Left lung (tissue), 10 donors: Measurements from ENCODE around the gene PEX3. TPM values are rescaled to one million over a fixed set of nuclear protein-coding genes. Genes with fewer than 3 reads are reported as not detected.

ENCODE experiments used
- ATAC-seq: fragments of 200-7000 bp; cut with Tn5 transposase; one replicate; pipeline ENCODE4 v1.9.1; 2020; ENCODE audit warnings: moderate library complexity
- DNase-seq, 4 donors: peaks; one replicate each; pipeline ENCODE4 v3.0.0-alpha.2; 2013 to 2020
- H3K27ac ChIP-seq, 2 donors: fragments of 200-600 bp; sonication (generic) in 1 of 2; one replicate each; pipeline versions ENCODE4 v1.5.0 to v1.8.0; 2020 to 2021
- H3K27me3 ChIP-seq, 2 donors: fragments of 200-600 bp; sonication (generic) in 1 of 2; one replicate each; pipeline versions ENCODE4 v1.5.0 to v1.8.0; 2020 to 2021
- H3K36me3 ChIP-seq, 2 donors: fragments of 200-600 bp; sonication (generic) in 1 of 2; one replicate each; pipeline versions ENCODE4 v1.5.0 to v1.8.0; 2020 to 2021
- H3K4me1 ChIP-seq, 2 donors: fragments of 200-600 bp; one replicate each; pipeline ENCODE4 v1.8.0; 2021
- H3K4me3 ChIP-seq, 2 donors: fragments of 200-600 bp; sonication (generic) in 1 of 2; one replicate each; pipeline versions ENCODE4 v1.5.0 to v1.8.0; 2020 to 2021; ENCODE audit warnings: mild to moderate bottlenecking in 1 of 2
- H3K9me3 ChIP-seq, 2 donors: fragments of 200-600 bp; sonication (generic) in 1 of 2; one replicate each; pipeline versions ENCODE4 v1.5.0 to v1.8.0; 2020 to 2021
- CTCF ChIP-seq, 2 donors: fragments of 200-600 bp; sonication (generic) in 1 of 2; IDR thresholded peaks; one replicate each; pipeline versions ENCODE4 v1.5.0 to v1.8.0; 2021; ENCODE audit warnings: antibody characterized with exemption in 2 of 2
- intact Hi-C, 2 donors: fragments of 100-400 bp; cut with DNase I; formaldehyde crosslinking; loops; one replicate each; pipeline versions ENCODE4 v1.11.2 to v1.14.2; 2022
- polyA plus RNA-seq, 6 donors: library from polyadenylated mRNA; unstranded; fragments of 120-200 nt; gene quantifications; one replicate each; pipeline ENCODE4 v1.2.1, GENCODE V29; 2013; ENCODE audit not compliant: insufficient read length in 6 of 6
- total RNA-seq, 2 donors: library from RNA; stranded (reverse); fragmentation: NEBNext Ultra II Directional; extraction: Animal tissue kit (Norgen Biotek cat#: 25700); gene quantifications; one replicate each; pipeline ENCODE4 v1.2.1, GENCODE V29; 2021
- donor health status: DM: no; HTN: yes; CAD: no.
- donor health status: DM: no; HTN: no; CAD: no.

PEX3 gene
- total and polyA plus RNA-seq, 8 donors, result 13.4 to 32.8 (median 29.4) TPM

GRCh38 chr6:143536461-143536865 lies 85.9 kb downstream of the PEX3 start:
- no peaks in the 10 kb centered on the region for H3K9me3 ChIP-seq
- H3K36me3 ChIP-seq, result no peaks in the 10 kb centered on the region
- peak; percentile 74 for ATAC-seq
- DNase-seq, result peak; percentile 44 to 94 (median 56)
- intact Hi-C loops, result no loop called here
- no peaks in the 10 kb centered on the region for H3K27me3 ChIP-seq
- H3K27ac ChIP-seq, result peak overlapping the region; percentile 59 to 75
- peak overlapping the region; percentile 50 to 56 for H3K4me3 ChIP-seq
- TF ChIP-seq CTCF (IDR thresholded peaks at IDR 0.05), result no peak
- peaks cover 0 to 14% of the 10 kb centered on the region in 2 donors for H3K4me1 ChIP-seq

- Histone ChIP-seq H3K4me3 (peak overlapping the region; percentile 50 to 56), H3K9me3 (no peaks in the 10 kb centered on the region), H3K4me1 (peaks cover 0 to 14% of the 10 kb centered on the region in 2 donors), H3K27me3 (no peaks in the 10 kb centered on the region), H3K27ac (peak overlapping the region; percentile 67 to 77), H3K36me3 (no peaks in the 10 kb centered on the region)
- peak; percentile 42 to 93 (median 68) for DNase-seq
- peak; percentile 23 to 34 for TF ChIP-seq CTCF (IDR thresholded peaks at IDR 0.05)
- ATAC-seq, result peak; percentile 84
- intact Hi-C loops, result no loop called here
Observed at GRCh38 chr6:143536866-143537691, 86.5 kb downstream of the PEX3 start.

GRCh38 chr6:143538374-143538773 lies 87.8 kb downstream of the PEX3 start:
- Histone ChIP-seq H3K27me3 (no peaks in the 10 kb centered on the region), H3K4me3 (no peak overlapping the region), H3K36me3 (no peaks in the 10 kb centered on the region), H3K27ac (no peak overlapping the region), H3K4me1 (peaks cover 0 to 14% of the 10 kb centered on the region in 2 donors), H3K9me3 (no peaks in the 10 kb centered on the region)
- TF ChIP-seq CTCF (IDR thresholded peaks at IDR 0.05), result no peak
- no peak for ATAC-seq
- DNase-seq, result no peak
- intact Hi-C loops, result no loop called here

GRCh38 chr6:143539106-143539505 lies 88.5 kb downstream of the PEX3 start:
- TF ChIP-seq CTCF (IDR thresholded peaks at IDR 0.05), result no peak
- Histone ChIP-seq H3K27ac (no peak overlapping the region), H3K4me3 (no peak overlapping the region), H3K36me3 (no peaks in the 10 kb centered on the region), H3K27me3 (no peaks in the 10 kb centered on the region), H3K4me1 (peaks cover 0 to 14% of the 10 kb centered on the region in 2 donors), H3K9me3 (no peaks in the 10 kb centered on the region)
- DNase-seq, result no peak
- no peak for ATAC-seq
- intact Hi-C loops, result no loop called here

GRCh38 chr6:143539734-143540133 lies 89.1 kb downstream of the PEX3 start:
- Histone ChIP-seq H3K27ac (no peak overlapping the region), H3K4me1 (peaks cover 0 to 14% of the 10 kb centered on the region in 2 donors)
- intact Hi-C loops, result no loop called here

More at GRCh38 chr6:143539734-143540133, 89.1 kb downstream of the PEX3 start:
- TF ChIP-seq CTCF (IDR thresholded peaks at IDR 0.05), result no peak
- Histone ChIP-seq H3K9me3 (no peaks in the 10 kb centered on the region), H3K4me3 (no peak overlapping the region), H3K27me3 (no peaks in the 10 kb centered on the region), H3K36me3 (no peaks in the 10 kb centered on the region)
- DNase-seq, result no peak
- no peak for ATAC-seq
